ENCODE results near the gene TFCP2.

Gene TFCP2

GRCh38 chr12:51217133-51217967, 44.4 kb upstream of the TFCP2 start:
- Histone ChIP-seq H3K4me2 (ENCODE audit: low read length) (peak overlapping the region; percentile 96), H3F3A (ENCODE audit: insufficient read depth, low read length) (peaks cover 13% of the 10 kb centered on the region; the same call in 1 of the 2 replicates), H3K36me3 (ENCODE audit: insufficient read depth, low read length) (no peaks in the 10 kb centered on the region; the same call in 1 of the 2 replicates), H3K4me1 (ENCODE audit: insufficient read depth, low read length, severe bottlenecking) (peaks cover 10% of the 10 kb centered on the region), H3K9ac (ENCODE audit: low read length) (peak overlapping the region; percentile 72), H3K9me3 (ENCODE audit: low read length) (no peaks in the 10 kb centered on the region), H3K9me2 (ENCODE audit: low read depth, low read length) (no peaks in the 10 kb centered on the region), H3K4me3 (ENCODE audit: low read depth, low read length, poor library complexity, severe bottlenecking) (peak overlapping the region; percentile 78), H2AFZ (ENCODE audit: low read length) (peak overlapping the region; percentile 54; the same call in 1 of the 2 replicates), H3K27ac (ENCODE audit: low read depth, low read length, poor library complexity, severe bottlenecking) (no peak overlapping the region), H3K79me2 (ENCODE audit: insufficient read depth, low read length) (no peaks in the 10 kb centered on the region), H3K27me3 (ENCODE audit: insufficient read depth, low read length) (no peaks in the 10 kb centered on the region), H4K20me1 (ENCODE audit: insufficient read depth, low read length) (no peaks in the 10 kb centered on the region)
- TF ChIP-seq EZH2 (IDR thresholded peaks at IDR 0.05; ENCODE audit: borderline replicate concordance, low read length) (no peak), CTCF (IDR thresholded peaks at IDR 0.05; ENCODE audit: low read length) (peak; percentile 33; the same call in 1 of the 2 replicates)

- no peak for TF ChIP-seq EZH2 (IDR thresholded peaks at IDR 0.05; ENCODE audit: borderline replicate concordance, low read length)
- no peak for TF ChIP-seq CTCF (IDR thresholded peaks at IDR 0.05; ENCODE audit: low read length)
- no peak overlapping the region for H2AFZ ChIP-seq (ENCODE audit: low read length)
- no peaks in the 10 kb centered on the region for H3K27me3 ChIP-seq (ENCODE audit: insufficient read depth, low read length)
- H3F3A ChIP-seq (ENCODE audit: insufficient read depth, low read length): peaks cover 13% of the 10 kb centered on the region; the same call in 1 of the 2 replicates
- no peak overlapping the region for H3K9ac ChIP-seq (ENCODE audit: low read length)
- peak overlapping the region; percentile 78 for H3K4me3 ChIP-seq (ENCODE audit: low read depth, low read length, poor library complexity, severe bottlenecking)
- H3K4me2 ChIP-seq (ENCODE audit: low read length): no peak overlapping the region
- no peaks in the 10 kb centered on the region for H3K9me3 ChIP-seq (ENCODE audit: low read length)
- no peaks in the 10 kb centered on the region; the same call in 1 of the 2 replicates for H3K36me3 ChIP-seq (ENCODE audit: insufficient read depth, low read length)
- no peaks in the 10 kb centered on the region for H4K20me1 ChIP-seq (ENCODE audit: insufficient read depth, low read length)
- H3K9me2 ChIP-seq (ENCODE audit: low read depth, low read length): no peaks in the 10 kb centered on the region
- H3K79me2 ChIP-seq (ENCODE audit: insufficient read depth, low read length): no peaks in the 10 kb centered on the region
- H3K27ac ChIP-seq (ENCODE audit: low read depth, low read length, poor library complexity, severe bottlenecking): no peak overlapping the region
- peaks cover 10% of the 10 kb centered on the region for H3K4me1 ChIP-seq (ENCODE audit: insufficient read depth, low read length, severe bottlenecking)
These were observed 43.7 kb upstream of the TFCP2 start for GRCh38 chr12:51216642-51217041.

GRCh38 chr12:51214895-51215294, 42.0 kb upstream of the TFCP2 start:
- Histone ChIP-seq H3K79me2 (ENCODE audit: insufficient read depth, low read length) (no peaks in the 10 kb centered on the region), H3K9me3 (ENCODE audit: low read length) (no peaks in the 10 kb centered on the region), H3K4me3 (ENCODE audit: low read depth, low read length, poor library complexity, severe bottlenecking) (no peak overlapping the region), H2AFZ (ENCODE audit: low read length) (no peak overlapping the region), H3K36me3 (ENCODE audit: insufficient read depth, low read length) (no peaks in the 10 kb centered on the region; the same call in 1 of the 2 replicates), H3K27me3 (ENCODE audit: insufficient read depth, low read length) (no peaks in the 10 kb centered on the region), H3K4me2 (ENCODE audit: low read length) (no peak overlapping the region), H3K27ac (ENCODE audit: low read depth, low read length, poor library complexity, severe bottlenecking) (no peak overlapping the region), H3F3A (ENCODE audit: insufficient read depth, low read length) (peaks cover 13% of the 10 kb centered on the region; the same call in 1 of the 2 replicates), H3K9me2 (ENCODE audit: low read depth, low read length) (no peaks in the 10 kb centered on the region), H4K20me1 (ENCODE audit: insufficient read depth, low read length) (no peaks in the 10 kb centered on the region), H3K4me1 (ENCODE audit: insufficient read depth, low read length, severe bottlenecking) (peaks cover 10% of the 10 kb centered on the region), H3K9ac (ENCODE audit: low read length) (no peak overlapping the region)
- no peak for TF ChIP-seq EZH2 (IDR thresholded peaks at IDR 0.05; ENCODE audit: borderline replicate concordance, low read length)
- TF ChIP-seq CTCF (IDR thresholded peaks at IDR 0.05; ENCODE audit: low read length): no peak

All from OCI-LY1 (cell line).